Fibroblast of pulmonary artery (primary cell): ENCODE measurements around the gene PEMT.

ENCODE experiments used
- DNase-seq: peaks from one replicate; pipeline ENCODE4 v3.0.0-alpha.2; 2010; ENCODE audit warnings: low read depth
- H3K4me3 ChIP-seq: replicated peaks from 2 replicates; pipeline ENCODE4 v1.5.1; 2011; ENCODE audit warnings: low read depth, mild to moderate bottlenecking, control low read depth, low read length, moderate library complexity
- TF ChIP-seq, protein P1 (sequence below): IDR thresholded peaks from 2 replicates; pipeline ENCODE4 v1.5.1; 2011; ENCODE audit warnings: mild to moderate bottlenecking, control low read depth, low read length, inconsistent platforms; ENCODE audit errors: missing control alignments

The PEMT gene

DNA sequence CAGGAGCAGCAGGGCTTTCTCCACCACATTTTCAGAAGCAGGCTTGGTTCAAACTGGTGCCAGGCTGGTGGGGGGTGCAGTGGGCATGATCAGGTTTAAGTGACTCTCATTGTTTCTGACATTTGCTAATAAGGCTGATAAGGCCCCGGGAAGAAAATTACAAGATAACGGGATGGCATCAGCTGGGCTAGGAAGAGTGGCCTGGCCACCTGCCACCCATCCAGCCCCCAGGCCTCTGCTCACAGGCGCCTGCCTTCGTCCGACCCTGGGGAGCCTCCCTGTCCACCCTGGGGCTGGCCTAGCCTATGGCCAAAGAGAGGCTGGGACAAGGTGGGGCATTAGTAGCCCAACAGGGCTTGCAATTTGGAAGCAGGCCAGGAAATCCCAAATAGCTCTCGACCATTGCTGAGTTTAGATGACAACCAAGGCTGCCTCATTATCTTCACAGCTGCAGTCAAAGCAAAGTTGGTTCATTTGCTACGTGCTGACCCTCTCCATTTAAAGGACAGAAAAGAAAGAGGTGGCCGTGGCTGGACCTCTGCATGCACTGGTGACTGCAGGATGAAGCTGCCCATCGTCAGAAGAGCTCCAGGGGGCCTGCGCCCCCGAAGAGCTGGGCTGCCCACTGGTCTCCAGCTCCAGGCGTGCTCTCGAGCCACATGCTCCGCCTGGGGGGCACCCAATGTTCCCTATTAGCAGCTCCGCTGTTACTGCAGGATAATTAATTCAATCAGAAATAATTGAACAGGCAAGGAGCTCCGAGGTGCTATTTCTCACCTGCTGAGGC, 44.9 kb downstream of the PEMT start:
- no peak for DNase-seq
- H3K4me3 ChIP-seq, result no peak overlapping the region
- TF ChIP-seq, protein P1, sequence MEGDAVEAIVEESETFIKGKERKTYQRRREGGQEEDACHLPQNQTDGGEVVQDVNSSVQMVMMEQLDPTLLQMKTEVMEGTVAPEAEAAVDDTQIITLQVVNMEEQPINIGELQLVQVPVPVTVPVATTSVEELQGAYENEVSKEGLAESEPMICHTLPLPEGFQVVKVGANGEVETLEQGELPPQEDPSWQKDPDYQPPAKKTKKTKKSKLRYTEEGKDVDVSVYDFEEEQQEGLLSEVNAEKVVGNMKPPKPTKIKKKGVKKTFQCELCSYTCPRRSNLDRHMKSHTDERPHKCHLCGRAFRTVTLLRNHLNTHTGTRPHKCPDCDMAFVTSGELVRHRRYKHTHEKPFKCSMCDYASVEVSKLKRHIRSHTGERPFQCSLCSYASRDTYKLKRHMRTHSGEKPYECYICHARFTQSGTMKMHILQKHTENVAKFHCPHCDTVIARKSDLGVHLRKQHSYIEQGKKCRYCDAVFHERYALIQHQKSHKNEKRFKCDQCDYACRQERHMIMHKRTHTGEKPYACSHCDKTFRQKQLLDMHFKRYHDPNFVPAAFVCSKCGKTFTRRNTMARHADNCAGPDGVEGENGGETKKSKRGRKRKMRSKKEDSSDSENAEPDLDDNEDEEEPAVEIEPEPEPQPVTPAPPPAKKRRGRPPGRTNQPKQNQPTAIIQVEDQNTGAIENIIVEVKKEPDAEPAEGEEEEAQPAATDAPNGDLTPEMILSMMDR, result no peak

DNA sequence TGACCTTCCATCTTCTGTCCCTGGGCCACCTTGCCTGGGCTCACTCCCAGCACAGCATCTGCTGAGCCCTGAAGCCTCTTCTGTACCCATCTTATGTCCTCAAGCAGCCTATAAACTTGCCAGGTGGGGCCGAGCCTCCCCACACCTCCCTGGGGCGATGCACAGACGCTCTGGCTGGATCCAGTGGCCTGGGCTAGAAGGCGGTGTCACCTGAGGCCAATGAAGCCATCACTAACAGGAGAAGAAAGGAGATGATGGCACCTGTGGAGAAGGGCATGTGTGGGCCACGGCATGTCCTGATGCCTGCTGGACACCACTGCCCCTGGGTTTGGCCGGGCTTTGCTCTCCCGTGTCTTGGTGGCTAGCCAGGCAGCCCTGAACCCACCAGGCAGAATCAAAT, 45.5 kb downstream of the PEMT start:
- no peak for DNase-seq
- no peak overlapping the region for H3K4me3 ChIP-seq
- TF ChIP-seq, protein P1, result no peak

DNA sequence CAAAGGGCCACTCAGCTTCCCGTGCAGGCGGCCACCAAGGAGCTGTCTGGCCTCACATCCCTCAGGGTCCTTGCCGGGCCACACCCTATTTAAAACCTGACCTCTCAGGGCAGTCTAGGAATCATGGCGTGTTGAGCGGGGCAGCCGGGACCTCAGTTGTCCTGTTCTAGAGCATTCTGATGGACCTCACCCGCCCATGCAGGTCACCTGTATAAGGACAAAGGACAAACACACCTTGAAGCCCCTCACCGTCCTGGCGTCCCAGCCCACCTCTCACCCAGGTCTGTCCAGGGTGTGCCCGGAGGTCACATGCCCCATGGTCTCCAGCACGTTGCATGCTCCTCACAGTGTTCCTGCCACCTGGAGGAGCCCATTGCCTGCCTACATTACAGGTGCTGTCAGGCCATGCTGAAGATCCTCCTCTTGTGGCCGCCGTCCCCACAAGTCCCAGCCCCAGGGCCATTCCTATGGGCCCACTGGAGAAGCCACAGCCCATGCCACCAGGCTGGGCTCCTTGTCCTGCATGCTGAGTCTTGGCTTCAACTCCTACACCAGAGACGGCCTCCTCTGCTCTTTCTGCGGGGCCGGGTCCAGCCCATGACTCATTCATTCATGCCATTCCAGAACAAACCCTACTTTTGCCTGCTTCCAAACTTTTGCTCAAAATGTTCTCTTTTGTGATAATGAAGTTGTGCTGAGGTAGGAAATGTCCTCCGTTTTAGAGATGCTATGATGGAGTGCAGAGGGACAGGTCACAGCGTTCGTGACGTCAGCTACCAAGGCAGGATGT, 46.3 kb downstream of the PEMT start:
- peak; percentile 58 for DNase-seq
- no peak overlapping the region for H3K4me3 ChIP-seq
- TF ChIP-seq, protein P1, result no peak

DNA sequence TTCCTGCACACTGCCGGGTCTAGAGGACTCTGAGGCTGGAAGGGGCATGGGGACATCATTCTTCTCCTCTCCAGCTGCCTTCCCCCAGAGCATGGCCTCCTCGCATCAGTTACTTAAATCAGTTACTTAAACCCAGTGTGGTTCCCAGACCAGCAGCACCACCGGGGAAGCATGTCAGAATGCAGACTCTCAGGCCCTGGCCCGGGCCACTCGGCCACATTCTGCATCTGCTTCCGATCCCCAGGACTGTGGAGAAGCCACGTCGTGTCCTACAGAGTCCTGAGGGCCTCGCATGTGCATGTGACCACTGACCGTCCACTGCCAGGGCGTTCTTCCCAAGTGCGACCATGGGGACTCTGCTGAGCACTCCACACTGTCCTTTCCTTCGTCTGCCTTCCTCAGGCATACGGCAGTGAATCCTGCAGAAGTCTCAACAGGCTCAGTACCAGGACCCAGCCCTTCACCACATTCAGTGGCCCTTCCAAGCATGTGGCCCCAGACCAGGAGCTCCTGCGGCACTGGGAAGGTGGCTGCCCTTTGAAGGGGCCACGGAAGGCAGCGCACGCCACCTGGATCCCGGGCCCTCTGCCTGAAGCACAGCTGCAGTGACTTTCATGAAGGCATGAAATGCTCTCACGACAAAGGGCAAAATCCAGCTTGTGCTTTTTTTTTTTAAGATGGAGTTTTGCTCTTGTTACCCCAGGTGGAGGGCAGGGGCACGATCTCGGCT, 48.4 kb downstream of the PEMT start:
- TF ChIP-seq, protein P1, result no peak
- no peak for DNase-seq
- H3K4me3 ChIP-seq, result no peak overlapping the region

DNA sequence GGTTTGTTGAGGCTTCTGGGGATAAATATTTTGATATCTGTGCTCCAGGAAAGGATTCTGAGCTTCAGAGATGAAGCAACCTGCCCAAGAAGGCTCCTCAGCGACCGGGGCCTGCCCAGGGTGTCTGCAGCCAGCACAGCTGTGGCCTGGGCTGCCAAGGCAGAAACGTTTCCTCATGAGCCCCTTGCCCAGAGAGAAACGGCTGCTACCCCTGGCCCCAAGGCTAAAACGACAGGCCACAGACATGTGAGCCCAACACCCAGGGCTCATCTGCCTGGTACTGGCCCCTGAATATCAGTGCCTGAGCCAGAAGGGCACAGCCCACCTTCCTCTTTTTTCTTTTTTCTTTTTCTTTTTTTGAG, 49.9 kb downstream of the PEMT start:
- no peak overlapping the region for H3K4me3 ChIP-seq
- TF ChIP-seq, protein P1, result no peak
- DNase-seq, result no peak

DNA sequence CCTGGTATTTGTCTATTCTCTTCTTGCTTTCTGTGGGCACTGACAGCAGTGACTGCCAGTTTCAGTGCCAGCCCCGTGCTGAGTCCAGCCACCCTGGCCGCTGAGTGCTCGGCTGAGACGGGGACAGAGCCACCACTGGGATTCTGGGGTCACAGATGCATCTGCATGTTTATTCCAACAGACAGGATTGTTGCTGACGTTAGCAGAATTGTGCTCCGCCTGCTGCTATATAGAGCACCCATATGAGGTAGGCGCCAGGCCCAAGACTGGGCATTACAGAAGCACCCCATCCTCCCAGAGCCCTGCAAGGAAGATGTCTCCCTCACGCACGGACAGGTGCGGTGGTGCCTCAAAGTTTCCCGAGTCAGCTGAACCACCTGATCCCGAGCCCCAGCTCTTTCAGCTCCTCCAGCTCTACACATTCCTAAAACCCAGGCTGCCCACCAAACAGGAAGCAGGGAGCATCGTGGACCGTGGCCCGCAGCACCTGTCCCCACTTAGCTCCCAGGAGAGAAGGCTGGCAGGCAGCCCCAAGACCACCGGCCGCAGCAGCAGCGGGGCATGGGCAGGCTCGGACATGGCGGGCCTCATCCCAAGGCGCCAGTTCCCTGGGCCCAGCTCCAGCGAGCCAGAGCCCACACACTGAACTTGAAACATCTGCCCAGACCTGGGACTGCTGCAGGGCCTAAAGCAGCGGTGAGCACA, 50.4 kb downstream of the PEMT start:
- TF ChIP-seq, protein P1, result no peak
- DNase-seq, result no peak
- H3K4me3 ChIP-seq, result no peak overlapping the region
